GM23248 (cell line): ENCODE measurements around the gene SEC14L5.

Source experiments
- EZH2 ChIP-seq: fragments of 200-600 bp; sonication (generic); IDR thresholded peaks from 2 replicates; pipeline ENCODE4 v1.6.1; 2018; ENCODE audit warnings: antibody characterized with exemption, mild to moderate bottlenecking; ENCODE audit not compliant: insufficient read depth, poor library complexity, severe bottlenecking
- EZH2phosphoT487 ChIP-seq: fragments of 200-600 bp; sonication (generic); IDR thresholded peaks from 2 replicates; pipeline ENCODE4 v1.6.1; 2018; ENCODE audit warnings: antibody characterized with exemption, moderate library complexity, mild to moderate bottlenecking, low read depth; ENCODE audit not compliant: insufficient read depth

- TF ChIP-seq EZH2phosphoT487 = no peak
- TF ChIP-seq EZH2 = no peak
Observed at GRCh38 chr16:4931381-4931780, 26.7 kb upstream of the SEC14L5 start.
